Cardiac fibroblast (primary cell): ENCODE data around the gene ZC3HAV1L.

Experiments
- DNase-seq, 2 donors: peaks; one replicate each; pipeline versions ENCODE4 v3.0.0 to v3.0.0-alpha.2; 2010; ENCODE audit warnings: low read depth in 2 of 2
- H3K4me3 ChIP-seq, 2 donors: replicated peaks in 1 of 2; 1 replicate in 1 of 2; 2 replicates in 1 of 2; pipeline ENCODE4 v1.5.1; 2011; ENCODE audit warnings: low read depth in 2 of 2, low read length in 2 of 2, mild to moderate bottlenecking in 2 of 2, moderate library complexity in 1 of 2
- CTCF ChIP-seq: IDR thresholded peaks from one replicate; pipeline ENCODE4 v1.5.1; 2011; ENCODE audit warnings: low read depth, mild to moderate bottlenecking, low read length, inconsistent platforms

The ZC3HAV1L gene

GRCh38 chr7:139054101-139054500 lies 18.3 kb upstream of the ZC3HAV1L start:
- no peak for TF ChIP-seq CTCF
- no peak for DNase-seq

GRCh38 chr7:139051655-139052054 lies 15.8 kb upstream of the ZC3HAV1L start:
- TF ChIP-seq CTCF, result no peak
- no peak for DNase-seq

More at GRCh38 chr7:139054101-139054500, 18.3 kb upstream of the ZC3HAV1L start:
- no peak overlapping the region for H3K4me3 ChIP-seq

GRCh38 chr7:139049936-139050335 lies 14.1 kb upstream of the ZC3HAV1L start:
- TF ChIP-seq CTCF, result no peak
- no peak for DNase-seq
- H3K4me3 ChIP-seq, result no peak overlapping the region

More at GRCh38 chr7:139051655-139052054, 15.8 kb upstream of the ZC3HAV1L start:
- no peak overlapping the region for H3K4me3 ChIP-seq

GRCh38 chr7:139049111-139049510 lies 13.3 kb upstream of the ZC3HAV1L start:
- no peak overlapping the region for H3K4me3 ChIP-seq
- TF ChIP-seq CTCF, result no peak
- no peak for DNase-seq

- H3K4me3 ChIP-seq, result no peak overlapping the region
- TF ChIP-seq CTCF, result no peak
- DNase-seq, result peak in 1 of 2 donors; percentile 31
These were observed 12.1 kb upstream of the ZC3HAV1L start for GRCh38 chr7:139047970-139048369.

GRCh38 chr7:139046143-139046542 lies 10.3 kb upstream of the ZC3HAV1L start:
- no peak for DNase-seq
- H3K4me3 ChIP-seq, result no peak overlapping the region
- TF ChIP-seq CTCF, result no peak
